HepG2 (cell line): ENCODE results near the gene RANBP3. TPM values are rescaled to one million over a fixed set of nuclear protein-coding genes. Genes with fewer than 3 reads are reported as not detected.

ENCODE experiments used
- ASH2L ChIP-seq: fragments of 300-600, 200-600 bp; sonication (generic); IDR thresholded peaks from 2 replicates; pipeline ENCODE4 v1.7.0; 2017; ENCODE audit warnings: low read depth, mild to moderate bottlenecking, moderate library complexity, mixed read lengths, low read length; ENCODE audit not compliant: insufficient read length
- FOXP1 ChIP-seq, 2 experiments: fragments of 450-650 bp in 1 of 2; IDR thresholded peaks; 2 replicates each; pipeline ENCODE4 v1.6.1; 2017 to 2018; ENCODE audit warnings: antibody characterized with exemption in 1 of 2
- GABPB1 ChIP-seq: IDR thresholded peaks from 2 replicates; pipeline ENCODE4 v1.6.1; 2016; ENCODE audit warnings: mild to moderate bottlenecking, missing genetic modification reagents, moderate library complexity, missing compliant biosample characterization
- GFI1 ChIP-seq: sonication (generic); formaldehyde crosslinking; IDR thresholded peaks from 2 replicates; pipeline ENCODE4 v1.5.0; 2020; ENCODE audit warnings: missing genetic modification reagents, mild to moderate bottlenecking, borderline replicate concordance
- HNRNPH1 ChIP-seq: fragments of 200-400 bp; formaldehyde crosslinking; optimal IDR thresholded peaks from 2 replicates; pipeline ENCODE3; 2017; ENCODE audit warnings: mild to moderate bottlenecking, low read depth, low read length
- HOXA3 ChIP-seq: sonication (generic); formaldehyde crosslinking; IDR thresholded peaks from 2 replicates; pipeline ENCODE4 v1.5.0; 2020; ENCODE audit warnings: missing genetic modification reagents
- LCORL ChIP-seq, 2 experiments: fragments of 450-650 bp in 1 of 2; sonication (generic) in 1 of 2; formaldehyde crosslinking in 1 of 2; IDR thresholded peaks; 2 replicates each; pipeline versions ENCODE4 v1.5.0 to v1.6.1; 2017 to 2020; ENCODE audit warnings: antibody characterized with exemption in 1 of 2, missing genetic modification reagents in 1 of 2
- MIER3 ChIP-seq: IDR thresholded peaks from 2 replicates; pipeline ENCODE4 v1.6.1; 2016; ENCODE audit warnings: missing compliant biosample characterization, borderline replicate concordance
- MTA1 ChIP-seq: sonication (generic); formaldehyde crosslinking; IDR thresholded peaks from 2 replicates; pipeline ENCODE4 v1.4.0; 2020; ENCODE audit warnings: missing genetic modification reagents, mild to moderate bottlenecking, borderline replicate concordance
- PRPF4 ChIP-seq: fragments of 200-400 bp; formaldehyde crosslinking; IDR thresholded peaks from 2 replicates; pipeline ENCODE4 v1.6.1; 2016; ENCODE audit warnings: low read length, low read depth; ENCODE audit not compliant: poor library complexity, severe bottlenecking
- SIX4 ChIP-seq: sonication (generic); formaldehyde crosslinking; IDR thresholded peaks from 2 replicates; pipeline ENCODE4 v1.4.0; 2020; ENCODE audit warnings: missing genetic modification reagents
- SP1 ChIP-seq, 2 experiments: fragments of 450-650 bp in 1 of 2; sonication (generic) in 1 of 2; formaldehyde crosslinking in 1 of 2; IDR thresholded peaks; 2 replicates each; pipeline versions ENCODE4 v1.4.0 to v1.6.1; 2016 to 2020; ENCODE audit warnings: missing genetic modification reagents in 1 of 2
- TMF1 ChIP-seq: sonication (generic); formaldehyde crosslinking; IDR thresholded peaks from 2 replicates; pipeline ENCODE4 v1.8.1; 2022; ENCODE audit warnings: low read depth, missing genetic modification reagents
- TOPORS ChIP-seq: sonication (generic); formaldehyde crosslinking; IDR thresholded peaks from 2 replicates; pipeline ENCODE4 v1.8.0; 2023; ENCODE audit warnings: mild to moderate bottlenecking, missing genetic modification reagents
- ZNF225 ChIP-seq: sonication (generic); formaldehyde crosslinking; IDR thresholded peaks from 2 replicates; pipeline ENCODE4 v1.4.0; 2020; ENCODE audit warnings: mild to moderate bottlenecking, missing genetic modification reagents
- ZNF552 ChIP-seq: sonication (generic); formaldehyde crosslinking; IDR thresholded peaks from 2 replicates; pipeline ENCODE4 v1.9.0; 2022; ENCODE audit warnings: missing genetic modification reagents, mild to moderate bottlenecking, borderline replicate concordance
- ZNF615 ChIP-seq: sonication (generic); formaldehyde crosslinking; IDR thresholded peaks from 2 replicates; pipeline ENCODE4 v1.5.0; 2020; ENCODE audit warnings: mild to moderate bottlenecking, missing genetic modification reagents, borderline replicate concordance
- ZNF660 ChIP-seq: sonication (generic); formaldehyde crosslinking; IDR thresholded peaks from 2 replicates; pipeline ENCODE4 v1.5.1; 2020; ENCODE audit warnings: mild to moderate bottlenecking, low read depth, missing genetic modification reagents, borderline replicate concordance
- ZNF768 ChIP-seq: sonication (generic); formaldehyde crosslinking; IDR thresholded peaks from 2 replicates; pipeline ENCODE4 v1.4.0; 2020; ENCODE audit warnings: missing genetic modification reagents
- polyA plus RNA-seq, 8 experiments: library from polyadenylated mRNA; depleted of rRNA in 3 of 8; stranded (reverse) in 7 of 8; unstranded in 1 of 8; fragments of >200 nt; fragmentation: Illumina TruSeq in 4 of 8; extraction: Trizol in 4 of 8; gene quantifications; 2 replicates each; pipeline versions ENCODE4 v1.2.1 to v1.2.3, GENCODE V29; 2011 to 2016; ENCODE audit warnings: low read depth in 4 of 8, missing spikeins in 1 of 8, mixed read lengths in 1 of 8; ENCODE audit not compliant: insufficient read depth in 1 of 8
- total RNA-seq, 5 experiments: library from RNA; depleted of rRNA; stranded (reverse); fragments of >200 nt; fragmentation: Illumina TruSeq; extraction: Trizol; gene quantifications; 2 replicates each; pipeline ENCODE4 v1.2.3, GENCODE V29; 2016; ENCODE audit warnings: low read depth in 1 of 5
- TF ChIP-seq, protein P1 (sequence below): sonication (generic); formaldehyde crosslinking; IDR thresholded peaks from 2 replicates; pipeline ENCODE4 v1.4.0; 2020; ENCODE audit warnings: missing genetic modification reagents, borderline replicate concordance
- TF ChIP-seq, protein P2 (sequence below): sonication (generic); formaldehyde crosslinking; IDR thresholded peaks from 2 replicates; pipeline ENCODE4 v1.5.0; 2020; ENCODE audit warnings: missing genetic modification reagents
- TF ChIP-seq, protein P3 (sequence below): IDR thresholded peaks from 2 replicates; pipeline ENCODE4 v1.6.1; 2016; ENCODE audit warnings: mild to moderate bottlenecking
- TF ChIP-seq, protein P4 (sequence below): sonication (generic); formaldehyde crosslinking; IDR thresholded peaks from 2 replicates; pipeline ENCODE4 v1.5.0; 2020; ENCODE audit warnings: missing genetic modification reagents, mild to moderate bottlenecking, borderline replicate concordance

The RANBP3 gene
- total and polyA plus RNA-seq, 2 of the 13 experiments (the other 11 are each of a cell fraction or from before 2014, with no cell fraction given) = 39.5 to 149 TPM

DNA sequence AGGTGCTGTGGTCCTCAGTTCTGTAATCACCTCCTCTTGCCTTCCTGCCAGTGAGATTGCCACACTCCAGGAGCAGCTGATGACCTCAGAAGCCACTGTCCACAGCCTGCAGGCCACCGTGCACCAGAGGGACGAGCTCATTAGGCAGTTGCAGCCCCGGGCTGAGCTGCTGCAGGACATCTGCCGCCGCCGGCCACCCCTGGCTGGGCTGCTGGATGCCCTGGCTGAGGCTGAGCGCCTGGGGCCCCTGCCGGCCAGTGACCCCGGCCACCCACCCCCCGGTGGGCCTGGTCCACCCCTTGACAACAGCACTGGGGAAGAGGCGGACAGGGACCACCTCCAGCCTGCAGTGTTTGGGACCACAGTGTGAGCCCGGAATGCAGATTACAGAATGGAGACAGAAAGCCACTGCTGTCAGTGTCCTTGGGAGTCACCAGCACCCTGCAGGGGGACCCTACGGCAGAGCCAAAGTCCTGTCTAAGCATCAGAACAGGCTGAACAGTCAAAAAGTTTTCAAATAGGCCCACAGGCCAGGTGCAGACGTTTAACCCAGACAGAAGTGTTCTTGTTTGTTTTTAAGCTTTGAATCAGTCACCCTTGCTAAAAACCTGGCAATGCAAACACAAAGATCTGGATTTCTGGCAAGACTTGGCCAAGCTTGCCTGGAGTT is 69.0 kb downstream of the RANBP3 start (continued):
- TF ChIP-seq, protein P1, sequence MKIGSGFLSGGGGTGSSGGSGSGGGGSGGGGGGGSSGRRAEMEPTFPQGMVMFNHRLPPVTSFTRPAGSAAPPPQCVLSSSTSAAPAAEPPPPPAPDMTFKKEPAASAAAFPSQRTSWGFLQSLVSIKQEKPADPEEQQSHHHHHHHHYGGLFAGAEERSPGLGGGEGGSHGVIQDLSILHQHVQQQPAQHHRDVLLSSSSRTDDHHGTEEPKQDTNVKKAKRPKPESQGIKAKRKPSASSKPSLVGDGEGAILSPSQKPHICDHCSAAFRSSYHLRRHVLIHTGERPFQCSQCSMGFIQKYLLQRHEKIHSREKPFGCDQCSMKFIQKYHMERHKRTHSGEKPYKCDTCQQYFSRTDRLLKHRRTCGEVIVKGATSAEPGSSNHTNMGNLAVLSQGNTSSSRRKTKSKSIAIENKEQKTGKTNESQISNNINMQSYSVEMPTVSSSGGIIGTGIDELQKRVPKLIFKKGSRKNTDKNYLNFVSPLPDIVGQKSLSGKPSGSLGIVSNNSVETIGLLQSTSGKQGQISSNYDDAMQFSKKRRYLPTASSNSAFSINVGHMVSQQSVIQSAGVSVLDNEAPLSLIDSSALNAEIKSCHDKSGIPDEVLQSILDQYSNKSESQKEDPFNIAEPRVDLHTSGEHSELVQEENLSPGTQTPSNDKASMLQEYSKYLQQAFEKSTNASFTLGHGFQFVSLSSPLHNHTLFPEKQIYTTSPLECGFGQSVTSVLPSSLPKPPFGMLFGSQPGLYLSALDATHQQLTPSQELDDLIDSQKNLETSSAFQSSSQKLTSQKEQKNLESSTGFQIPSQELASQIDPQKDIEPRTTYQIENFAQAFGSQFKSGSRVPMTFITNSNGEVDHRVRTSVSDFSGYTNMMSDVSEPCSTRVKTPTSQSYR (CRISPR knock-in tag) = no peak
- TF ChIP-seq MTA1 (CRISPR knock-in tag) = peak; percentile 67; the same call in 1 of the 2 replicates
- TF ChIP-seq LCORL (IDR thresholded peaks at IDR 0.05) = no peak
- peak; percentile 90; the same call in 1 of the 2 replicates for TF ChIP-seq LCORL (CRISPR knock-in tag; IDR thresholded peaks at IDR 0.05)
- TF ChIP-seq, protein P2, sequence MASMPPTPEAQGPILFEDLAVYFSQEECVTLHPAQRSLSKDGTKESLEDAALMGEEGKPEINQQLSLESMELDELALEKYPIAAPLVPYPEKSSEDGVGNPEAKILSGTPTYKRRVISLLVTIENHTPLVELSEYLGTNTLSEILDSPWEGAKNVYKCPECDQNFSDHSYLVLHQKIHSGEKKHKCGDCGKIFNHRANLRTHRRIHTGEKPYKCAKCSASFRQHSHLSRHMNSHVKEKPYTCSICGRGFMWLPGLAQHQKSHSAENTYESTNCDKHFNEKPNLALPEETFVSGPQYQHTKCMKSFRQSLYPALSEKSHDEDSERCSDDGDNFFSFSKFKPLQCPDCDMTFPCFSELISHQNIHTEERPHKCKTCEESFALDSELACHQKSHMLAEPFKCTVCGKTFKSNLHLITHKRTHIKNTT = no peak
- no peak for TF ChIP-seq ZNF225 (CRISPR knock-in tag)
- TF ChIP-seq GABPB1 (CRISPR knock-in tag) = peak; percentile 49; the same call in 1 of the 2 replicates
- TF ChIP-seq ZNF615 (CRISPR knock-in tag) = no peak
- TF ChIP-seq TOPORS (CRISPR knock-in tag) = no peak
- TF ChIP-seq, protein P3, sequence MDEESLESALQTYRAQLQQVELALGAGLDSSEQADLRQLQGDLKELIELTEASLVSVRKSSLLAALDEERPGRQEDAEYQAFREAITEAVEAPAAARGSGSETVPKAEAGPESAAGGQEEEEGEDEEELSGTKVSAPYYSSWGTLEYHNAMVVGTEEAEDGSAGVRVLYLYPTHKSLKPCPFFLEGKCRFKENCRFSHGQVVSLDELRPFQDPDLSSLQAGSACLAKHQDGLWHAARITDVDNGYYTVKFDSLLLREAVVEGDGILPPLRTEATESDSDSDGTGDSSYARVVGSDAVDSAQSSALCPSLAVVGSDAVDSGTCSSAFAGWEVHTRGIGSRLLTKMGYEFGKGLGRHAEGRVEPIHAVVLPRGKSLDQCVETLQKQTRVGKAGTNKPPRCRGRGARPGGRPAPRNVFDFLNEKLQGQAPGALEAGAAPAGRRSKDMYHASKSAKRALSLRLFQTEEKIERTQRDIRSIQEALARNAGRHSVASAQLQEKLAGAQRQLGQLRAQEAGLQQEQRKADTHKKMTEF (CRISPR knock-in tag) = peak; percentile 55; the same call in 1 of the 2 replicates
- no peak for TF ChIP-seq SP1 (IDR thresholded peaks at IDR 0.05)
- TF ChIP-seq SP1 (CRISPR knock-in tag; IDR thresholded peaks at IDR 0.05) = no peak
- no peak for TF ChIP-seq HNRNPH1
- peak; percentile 37 for TF ChIP-seq ASH2L
- TF ChIP-seq FOXP1 (IDR thresholded peaks at IDR 0.05) = no peak
- TF ChIP-seq FOXP1 (CRISPR knock-in tag; IDR thresholded peaks at IDR 0.05) = peak; percentile 21; the same call in 1 of the 2 replicates
- no peak for TF ChIP-seq ZNF552
- TF ChIP-seq ZNF660 (CRISPR knock-in tag) = no peak
- TF ChIP-seq, protein P4, sequence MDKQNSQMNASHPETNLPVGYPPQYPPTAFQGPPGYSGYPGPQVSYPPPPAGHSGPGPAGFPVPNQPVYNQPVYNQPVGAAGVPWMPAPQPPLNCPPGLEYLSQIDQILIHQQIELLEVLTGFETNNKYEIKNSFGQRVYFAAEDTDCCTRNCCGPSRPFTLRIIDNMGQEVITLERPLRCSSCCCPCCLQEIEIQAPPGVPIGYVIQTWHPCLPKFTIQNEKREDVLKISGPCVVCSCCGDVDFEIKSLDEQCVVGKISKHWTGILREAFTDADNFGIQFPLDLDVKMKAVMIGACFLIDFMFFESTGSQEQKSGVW = no peak
- TF ChIP-seq SIX4 (CRISPR knock-in tag) = no peak
- no peak for TF ChIP-seq TMF1 (CRISPR knock-in tag)
- TF ChIP-seq GFI1 (CRISPR knock-in tag) = peak; percentile 87
- TF ChIP-seq ZNF768 (CRISPR knock-in tag) = peak; percentile 71; the same call in 1 of the 2 replicates
- peak; percentile 62; the same call in 1 of the 2 replicates for TF ChIP-seq HOXA3 (CRISPR knock-in tag)
- TF ChIP-seq PRPF4 = no peak
- TF ChIP-seq MIER3 (CRISPR knock-in tag) = no peak
